NCI-H2227 (cell line): ENCODE results near the gene PDE4D.

Experiments used
- DNase-seq: peaks from one replicate; lab custom pipeline; 2025; ENCODE audit not compliant: unreplicated experiment; lab: John Stamatoyannopoulos, UW

Gene PDE4D

DNA sequence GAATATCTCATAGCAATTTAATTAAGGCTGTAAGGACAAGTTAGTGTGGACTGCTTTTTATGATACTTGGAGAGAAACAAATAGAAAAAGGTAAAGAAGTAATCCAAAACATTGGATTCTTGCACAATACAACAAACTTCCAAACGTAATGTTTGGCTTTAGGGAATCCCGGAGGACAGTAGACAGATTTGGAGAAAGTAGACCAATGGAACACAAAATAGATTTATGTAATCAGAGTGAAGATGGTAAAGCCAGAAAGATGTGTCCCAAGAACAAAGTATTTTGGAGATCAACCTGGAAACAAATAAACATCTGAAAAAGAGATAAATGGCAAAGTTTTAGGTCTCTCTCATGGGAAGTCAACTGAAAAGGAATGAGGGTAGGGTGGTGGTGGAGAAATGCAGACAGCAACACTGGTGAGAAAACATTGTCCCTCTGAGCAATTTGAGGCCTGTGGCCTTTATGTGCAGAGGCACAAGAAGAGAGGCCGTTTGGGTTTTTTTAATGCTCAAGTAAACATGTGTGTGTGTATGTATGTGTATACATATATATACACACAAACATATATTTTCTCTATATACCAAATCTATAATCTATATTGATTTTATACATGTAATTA, 620.6 kb downstream of the PDE4D start:
- DNase-seq: no peak

DNA sequence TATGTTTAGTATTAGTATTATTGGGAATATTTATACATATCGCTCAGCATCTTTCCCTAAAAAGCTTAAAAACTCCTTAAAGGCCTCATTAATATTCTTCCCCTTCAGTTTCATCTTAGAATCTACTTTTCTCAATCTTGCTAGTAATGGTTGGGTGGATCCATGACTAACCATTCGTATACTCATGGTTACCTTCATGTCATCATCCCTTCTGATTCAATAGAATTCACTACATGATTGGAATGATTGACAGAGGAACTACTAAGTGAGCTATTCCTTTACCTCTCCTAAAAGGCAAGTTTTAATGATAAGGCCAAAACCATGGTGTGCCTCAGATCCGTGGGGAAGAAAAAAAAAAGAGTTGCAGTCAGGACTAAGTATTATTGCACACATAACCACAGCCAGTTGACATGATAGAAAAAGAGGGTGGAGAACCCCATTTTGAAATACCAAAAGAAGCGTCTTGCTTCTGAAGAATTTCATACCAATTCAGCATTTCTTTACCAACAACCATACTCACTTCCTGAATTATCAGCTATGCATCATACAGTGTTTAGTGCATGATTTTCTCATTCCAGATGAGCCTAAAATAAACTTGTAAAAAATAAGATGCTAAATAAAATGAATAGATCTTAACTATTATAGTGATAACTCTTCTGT, 624.6 kb downstream of the PDE4D start:
- DNase-seq: no peak

DNA sequence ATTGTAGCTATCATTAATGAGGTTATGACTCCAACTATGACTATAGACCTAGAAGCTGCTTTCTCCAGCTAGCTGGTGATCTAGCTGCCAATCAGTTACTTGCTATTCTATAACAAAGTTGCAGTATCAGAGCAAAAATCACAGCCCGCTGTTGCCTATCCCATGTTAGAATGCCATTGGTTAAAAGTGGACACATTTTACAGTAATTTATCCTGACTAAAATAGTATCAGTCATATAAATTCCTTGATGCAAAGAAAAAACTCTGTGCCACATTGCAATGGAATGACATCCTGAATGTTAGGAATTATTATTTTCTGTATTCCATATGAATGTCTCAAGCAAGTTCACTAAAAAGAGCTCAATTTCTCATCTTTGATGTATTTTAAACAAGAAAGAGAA, 626.5 kb downstream of the PDE4D start:
- no peak for DNase-seq

DNA sequence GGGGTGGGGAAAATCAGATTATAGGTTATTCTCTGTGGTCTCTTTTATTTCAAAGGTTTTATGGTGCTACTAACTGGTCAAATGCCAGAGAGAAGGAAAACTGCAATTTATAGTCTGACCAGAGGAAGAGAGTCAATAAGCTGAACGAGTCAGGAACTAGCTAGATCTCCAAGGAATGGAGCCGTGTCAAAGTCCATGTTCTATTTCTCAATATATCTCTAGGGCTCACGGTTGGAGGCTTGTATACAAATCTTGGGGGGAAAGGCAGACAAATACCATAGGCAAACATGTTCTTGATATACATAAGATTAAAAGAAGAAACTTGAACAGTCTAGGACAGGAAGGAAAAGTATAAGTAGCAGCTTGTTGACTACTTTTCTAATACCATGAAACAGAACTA, 627.1 kb downstream of the PDE4D start:
- no peak for DNase-seq

DNA sequence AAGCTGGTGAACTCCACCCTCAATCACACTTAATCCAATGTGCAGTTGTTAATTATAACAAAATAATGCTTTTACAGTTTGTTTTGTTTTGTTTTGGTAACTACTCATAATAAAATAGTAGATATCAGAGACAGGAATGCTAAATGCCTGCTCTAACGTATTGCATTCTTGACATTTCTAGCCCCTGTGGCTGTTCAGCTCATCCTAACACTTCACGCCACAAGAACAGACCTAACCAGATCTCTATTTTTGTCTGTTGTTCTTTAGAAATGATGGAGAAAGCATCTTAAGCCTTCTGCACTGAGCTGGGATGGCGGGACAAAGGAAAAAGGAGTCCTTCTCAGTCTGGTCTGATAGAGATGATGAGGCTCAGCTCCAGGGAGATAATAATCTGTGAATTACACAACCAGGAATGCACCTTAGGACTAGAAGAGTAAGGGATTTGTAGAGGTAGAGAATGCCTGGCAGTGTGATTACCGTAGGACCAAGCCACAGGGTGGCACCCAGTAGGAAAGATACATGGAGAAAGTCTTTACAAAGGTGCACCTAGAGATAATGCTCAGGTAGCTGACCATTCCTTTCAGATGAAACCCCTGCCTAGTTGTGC, 628.8 kb downstream of the PDE4D start:
- no peak for DNase-seq

DNA sequence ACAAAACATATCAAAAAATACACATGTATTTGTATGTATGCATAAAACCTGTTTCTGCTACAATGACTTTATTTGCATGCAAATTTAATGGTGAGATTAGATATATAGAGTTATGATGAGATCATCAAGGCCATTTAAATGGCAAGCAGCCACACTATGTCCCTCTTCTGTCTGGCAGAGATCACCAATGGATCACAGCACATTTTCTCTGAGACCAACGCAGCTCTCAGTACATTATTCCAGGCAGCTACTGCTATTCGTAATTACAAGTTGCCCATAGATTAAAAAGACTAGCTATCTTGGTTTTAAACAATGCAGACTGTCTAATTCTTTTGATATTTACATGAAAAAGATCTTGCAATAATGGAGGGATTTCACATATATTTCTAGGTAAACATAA, 629.5 kb downstream of the PDE4D start:
- no peak for DNase-seq

DNA sequence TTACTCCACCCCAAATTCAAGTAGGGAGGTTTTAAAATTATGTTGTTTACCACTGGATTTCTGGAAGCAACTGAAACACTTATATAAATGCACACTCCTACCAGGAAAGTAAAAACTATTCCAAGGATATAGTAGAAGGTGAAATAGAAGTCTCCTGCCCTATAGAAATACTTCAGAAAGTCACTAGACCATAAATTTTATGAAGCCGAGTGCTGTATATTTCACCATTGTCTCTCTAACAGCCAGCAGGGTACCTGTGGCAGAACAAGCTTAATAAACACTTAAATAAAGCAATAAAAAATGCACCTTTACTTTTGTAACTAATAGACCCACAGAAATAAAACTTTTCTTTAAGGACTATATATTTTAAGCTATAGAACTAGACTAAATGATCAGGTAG, 631.6 kb downstream of the PDE4D start:
- no peak for DNase-seq

DNA sequence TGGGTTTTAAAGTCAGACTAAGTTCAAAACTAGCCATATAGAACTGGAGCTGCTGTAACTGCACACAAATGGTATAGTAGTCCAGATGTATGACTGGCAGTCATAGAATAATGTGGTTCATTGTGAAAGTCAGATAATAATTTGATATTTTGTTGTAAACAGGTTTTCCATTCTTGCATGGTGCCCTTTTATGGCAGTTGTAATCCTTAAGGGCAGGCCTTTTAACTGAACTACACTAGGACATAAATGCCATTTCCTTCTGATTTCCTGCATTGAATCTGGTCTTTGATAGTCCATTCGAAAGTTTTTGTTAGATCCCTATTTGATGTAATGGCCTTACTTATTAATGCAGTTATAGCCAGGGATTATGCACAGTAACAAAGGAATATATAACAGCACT, 632.6 kb downstream of the PDE4D start:
- no peak for DNase-seq

DNA sequence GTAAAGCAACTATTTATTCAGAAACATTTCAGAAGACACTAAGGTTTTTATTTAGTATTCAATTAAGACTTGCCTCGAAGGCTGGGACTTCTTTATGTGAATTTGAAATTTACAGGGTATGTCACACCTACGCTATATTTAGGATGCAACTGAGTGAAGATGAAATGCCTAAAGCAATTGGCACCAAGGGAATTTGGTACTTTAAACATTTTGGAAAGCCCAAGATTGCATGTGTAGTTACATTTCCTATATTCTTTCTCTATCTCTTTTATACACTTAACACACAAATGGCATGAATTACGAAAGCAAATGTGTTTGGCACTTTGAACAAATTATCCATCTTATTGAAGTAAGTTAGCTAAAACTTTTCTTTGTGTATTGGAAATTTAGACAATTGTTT, 633.3 kb downstream of the PDE4D start:
- no peak for DNase-seq

DNA sequence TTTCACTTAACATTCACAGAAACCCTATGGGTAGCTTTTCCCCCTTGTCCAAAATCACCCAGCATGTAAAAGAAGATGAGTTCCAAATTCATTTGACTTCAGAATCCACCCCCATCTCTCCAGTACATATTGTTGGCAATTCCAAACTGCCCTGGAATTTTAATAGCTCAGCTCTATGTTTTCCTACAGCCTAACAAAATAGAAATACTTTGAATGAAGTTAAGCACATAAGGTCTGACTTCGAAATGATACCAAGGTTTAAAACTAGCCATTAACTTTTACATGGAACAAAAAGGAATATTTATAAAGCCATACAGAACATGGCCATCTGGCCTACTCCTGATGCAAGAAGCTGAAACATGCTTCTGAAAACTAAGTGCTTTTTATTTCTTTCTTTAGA, 634.3 kb downstream of the PDE4D start:
- DNase-seq: no peak

DNA sequence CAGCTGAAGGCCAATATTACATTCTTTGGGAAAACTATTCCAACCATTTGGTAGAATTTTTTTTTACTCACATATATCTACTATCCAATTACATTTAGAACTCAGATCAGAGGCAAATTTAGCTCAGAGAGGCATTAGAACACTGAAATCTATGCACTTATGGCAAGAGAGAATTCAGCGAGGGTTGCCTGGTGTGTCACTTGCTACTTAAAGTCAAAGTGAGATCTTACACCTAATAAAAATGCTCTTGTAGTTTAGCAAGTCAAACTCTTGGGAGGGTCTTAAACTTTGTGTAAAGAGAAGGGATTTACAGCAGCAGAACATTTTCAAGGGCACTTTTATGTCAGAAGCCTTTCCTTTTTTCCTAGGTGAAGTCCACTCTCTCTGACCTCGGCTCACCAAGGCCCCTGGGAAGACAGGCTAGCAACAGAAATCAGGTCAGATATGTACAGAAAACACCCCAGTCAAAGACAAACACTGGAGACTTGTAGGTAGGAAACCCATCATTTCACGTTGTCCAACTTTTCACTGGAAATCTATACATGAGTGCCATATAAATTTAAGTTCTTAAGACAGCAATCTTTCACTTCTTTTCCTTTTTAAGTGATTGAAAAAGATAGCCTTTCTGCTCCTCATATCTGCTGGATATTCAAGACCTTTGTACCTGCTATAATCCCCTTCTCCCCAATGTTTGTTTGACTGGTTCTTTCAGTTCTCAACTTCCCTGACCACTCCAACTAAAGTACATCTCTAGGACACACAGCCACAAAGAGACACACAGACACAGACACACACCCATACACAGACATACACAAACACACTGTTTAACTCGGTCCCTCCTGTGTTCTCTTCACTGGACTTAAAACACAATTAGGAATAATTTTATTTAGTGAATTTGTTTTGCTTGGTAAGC, 635.8 kb downstream of the PDE4D start:
- no peak for DNase-seq

DNA sequence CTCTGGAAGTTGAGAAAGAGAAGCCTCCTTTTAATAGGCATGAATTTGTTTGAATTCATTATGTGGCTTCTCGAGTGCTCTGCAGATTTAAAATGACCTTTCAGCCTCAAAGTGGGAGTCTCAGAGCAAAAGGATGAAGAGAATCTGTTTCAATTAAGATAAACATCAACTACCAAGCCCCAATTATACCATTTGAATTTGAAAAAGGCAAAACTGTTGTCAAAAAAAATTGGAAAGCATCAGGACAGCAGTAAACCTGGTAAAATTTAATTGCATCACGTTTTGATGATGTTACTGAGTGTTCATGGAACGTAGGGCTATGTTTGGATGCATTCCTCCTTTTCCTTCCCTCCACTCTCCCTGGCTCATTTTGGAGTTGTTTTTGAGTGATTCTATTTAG, 637.2 kb downstream of the PDE4D start:
- DNase-seq: no peak

DNA sequence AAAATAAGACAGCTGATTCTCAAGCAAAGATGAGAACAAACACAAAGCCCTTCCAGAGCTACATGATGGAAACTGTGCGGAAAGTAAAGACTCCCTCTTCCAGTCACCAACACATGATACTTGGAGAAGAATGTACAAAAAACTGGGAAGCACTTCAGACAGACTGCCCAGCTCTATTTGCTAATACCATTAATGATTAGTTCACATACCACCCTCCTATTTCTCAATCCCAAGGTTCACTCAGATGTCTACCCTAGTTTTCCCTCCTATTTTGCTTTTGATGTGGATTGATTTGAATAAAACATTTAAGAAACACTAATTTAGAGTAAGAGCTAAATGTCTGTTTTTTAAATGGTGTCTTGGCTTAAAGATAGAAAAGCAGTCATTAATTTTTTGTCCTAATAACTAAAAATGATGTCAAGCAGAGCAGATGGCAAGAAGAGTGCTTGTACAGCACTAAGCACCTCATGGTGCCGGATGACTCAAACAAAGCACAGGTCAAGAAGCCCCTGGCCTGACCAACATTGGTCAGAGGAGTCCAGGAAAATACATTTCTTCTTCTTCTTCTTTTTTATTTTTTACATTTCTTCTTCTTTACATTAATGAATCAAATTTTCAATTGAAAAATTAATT, 639.4 kb downstream of the PDE4D start:
- no peak for DNase-seq

DNA sequence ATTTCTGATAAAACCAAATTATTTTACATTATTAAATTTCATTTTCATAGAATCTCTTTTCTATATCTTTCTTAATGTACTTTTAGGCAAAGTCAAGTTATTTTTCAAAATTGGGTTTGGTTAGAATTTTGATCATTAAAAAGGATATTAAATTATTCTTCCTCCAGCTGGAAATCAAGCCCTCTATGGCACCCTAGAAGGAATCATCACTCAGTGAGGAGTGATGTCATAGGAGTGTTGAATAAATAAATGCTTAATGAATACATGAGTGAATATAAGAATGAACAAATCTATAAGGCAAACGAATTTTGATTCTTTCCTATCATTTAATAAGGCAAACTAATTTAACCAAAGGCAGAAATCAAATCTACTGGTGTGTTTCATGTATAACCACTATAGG, 639.9 kb downstream of the PDE4D start:
- no peak for DNase-seq

DNA sequence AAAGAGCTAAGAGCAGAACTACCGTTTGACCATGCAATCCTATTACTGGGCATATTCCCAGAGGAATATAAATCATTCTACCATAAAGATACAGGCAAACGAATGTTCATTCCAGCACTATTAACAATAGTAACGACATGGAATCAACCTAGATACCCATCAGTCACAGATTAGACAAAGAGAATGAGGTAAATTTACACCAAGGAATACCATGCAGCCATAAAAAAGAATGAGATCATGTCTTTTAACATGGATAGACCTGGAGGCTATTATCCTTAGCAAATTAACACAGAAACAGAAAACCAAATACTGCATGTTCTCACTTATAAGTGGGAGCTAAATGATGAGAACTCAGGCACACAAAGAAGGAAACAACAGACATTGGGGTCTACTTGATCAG, 641.9 kb downstream of the PDE4D start:
- DNase-seq: no peak

DNA sequence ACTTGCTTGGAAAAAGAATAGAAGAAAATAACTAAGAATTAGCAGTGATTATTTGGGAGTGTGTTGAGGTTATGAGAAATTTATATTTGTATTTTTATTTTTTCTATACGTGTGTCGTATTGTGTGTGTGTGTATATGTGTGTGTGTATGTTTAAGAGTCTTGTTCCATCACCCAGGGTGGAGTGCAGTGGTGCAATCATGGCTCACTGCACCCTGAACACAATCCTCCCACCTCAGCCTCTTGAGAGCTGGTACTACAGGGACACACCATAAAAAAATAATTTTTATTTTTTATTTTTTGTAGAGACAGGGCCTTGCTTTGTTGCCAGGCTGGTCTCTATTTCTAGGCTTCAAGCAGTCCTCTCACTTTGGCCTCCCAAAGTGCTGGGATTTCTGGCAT, 643.8 kb downstream of the PDE4D start:
- DNase-seq: no peak

DNA sequence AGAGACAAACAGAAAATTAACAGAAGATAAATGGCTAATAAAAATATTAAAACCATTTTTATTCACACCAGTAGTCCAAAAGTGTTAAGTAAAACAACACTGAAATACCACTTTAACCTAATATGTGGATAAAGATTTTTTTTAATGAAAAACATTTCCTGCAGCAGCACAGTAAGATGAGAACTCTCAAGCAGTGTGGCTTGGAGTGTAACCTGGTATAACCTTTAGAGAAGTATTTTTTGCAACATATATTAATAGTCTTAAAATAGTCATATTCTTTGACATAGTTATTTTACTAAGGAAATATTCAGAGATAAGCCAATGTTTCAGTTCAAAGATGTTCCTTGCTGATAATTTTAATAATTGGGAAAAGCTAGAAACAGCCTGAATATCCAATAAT, 644.4 kb downstream of the PDE4D start:
- DNase-seq: no peak

DNA sequence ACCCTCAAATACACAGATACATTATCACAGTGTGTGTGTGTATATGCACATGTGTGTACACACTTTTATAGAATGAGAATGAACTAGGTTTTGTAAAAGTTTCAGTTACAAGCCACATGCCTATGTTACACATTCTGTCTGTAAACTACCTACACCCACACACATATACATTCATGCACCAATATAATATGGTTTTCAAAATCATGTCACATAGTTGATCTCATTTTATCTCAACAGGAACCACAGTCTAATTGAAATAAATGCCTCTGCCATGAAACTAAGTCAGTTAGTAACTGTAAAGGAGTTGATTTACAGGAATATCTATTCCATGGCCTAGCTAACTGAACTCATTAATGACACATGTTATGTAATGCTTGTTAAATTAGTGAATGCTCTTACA, 646.6 kb downstream of the PDE4D start:
- no peak for DNase-seq

DNA sequence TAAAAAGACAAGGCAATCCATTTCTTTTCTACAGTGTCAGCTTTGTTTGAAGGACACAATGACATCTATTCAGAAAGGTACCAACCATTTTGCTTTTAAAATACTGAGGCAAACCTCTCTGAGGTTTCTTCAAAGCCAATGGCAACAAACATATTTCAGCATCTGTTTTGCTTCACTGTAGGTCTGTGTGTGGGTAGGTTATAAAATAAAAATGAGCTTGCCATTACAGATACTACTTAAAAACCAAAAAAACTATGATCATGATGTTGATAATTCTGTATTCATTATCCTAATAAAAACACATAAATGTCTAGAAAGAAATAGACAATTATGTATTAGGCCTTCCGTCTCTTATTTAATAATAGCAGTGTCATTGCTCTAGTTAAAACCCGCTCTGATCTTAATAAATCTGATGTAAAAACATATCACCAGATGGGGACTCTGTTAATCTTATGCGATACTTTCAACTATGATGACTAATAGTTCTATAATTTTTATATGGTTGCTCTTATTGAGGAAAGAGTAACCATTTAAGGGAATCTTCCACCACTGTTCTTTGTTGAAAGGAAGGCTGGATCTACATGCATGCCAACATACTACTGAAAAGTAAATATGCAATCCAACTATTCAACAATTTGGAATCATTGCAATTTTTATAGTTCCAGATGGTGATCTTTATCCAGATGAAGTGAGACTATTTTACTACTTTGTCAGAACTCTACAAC, 647.2 kb downstream of the PDE4D start:
- DNase-seq: no peak

DNA sequence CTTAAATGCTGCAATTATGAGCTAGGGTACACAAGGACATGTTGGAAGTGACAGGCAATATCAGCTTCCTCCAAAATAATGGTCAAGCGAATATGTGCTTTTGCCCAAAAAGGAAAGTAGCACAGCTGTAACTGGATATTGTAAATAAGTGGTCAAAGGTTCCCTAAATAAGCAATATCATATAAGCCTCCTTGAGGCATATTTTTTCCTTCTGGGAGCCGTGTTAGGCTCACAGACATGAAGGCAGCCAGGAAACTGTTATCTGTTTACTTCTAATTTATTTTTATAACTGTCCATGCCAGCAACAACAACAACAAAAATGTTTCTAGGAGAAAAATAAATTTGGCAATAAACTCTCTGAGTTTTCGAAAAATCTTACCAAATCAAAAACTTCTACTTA, 648.3 kb downstream of the PDE4D start:
- no peak for DNase-seq

DNA sequence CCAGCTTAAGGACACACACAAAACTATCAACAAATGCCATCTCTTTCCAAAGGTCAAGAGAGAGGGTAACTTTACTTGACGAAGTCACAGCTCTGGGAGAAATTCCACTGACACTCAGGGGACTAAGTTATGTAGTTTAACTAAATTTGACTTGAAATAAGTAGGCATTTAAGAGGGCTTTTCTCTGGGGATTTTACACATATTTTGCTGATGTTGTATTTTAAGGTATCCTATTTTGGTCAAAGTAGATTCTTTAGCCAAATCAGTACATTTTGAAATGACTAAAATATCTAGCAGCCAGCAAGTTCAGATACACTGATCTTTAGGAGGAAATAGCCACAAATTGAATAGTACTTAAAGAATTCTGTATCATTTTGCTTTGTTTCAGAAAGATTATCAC, 652.0 kb downstream of the PDE4D start:
- DNase-seq: no peak
